Duodenal mucosa (tissue), 2 donors: Measurements from ENCODE around the gene RNF125.

Source experiments
- H3K27ac ChIP-seq: one replicate; pipeline ENCODE4 v1.7.0; 2013; ENCODE audit warnings: low read depth, low read length
- H3K27me3 ChIP-seq, 2 donors: one replicate each; pipeline ENCODE4 v1.7.0; 2013; ENCODE audit warnings: low read length in 2 of 2, control low read depth in 1 of 2; ENCODE audit not compliant: insufficient read depth in 2 of 2, control insufficient read depth in 1 of 2
- H3K36me3 ChIP-seq, 2 donors: one replicate each; pipeline ENCODE4 v1.7.0; 2013; ENCODE audit warnings: low read length in 2 of 2, control low read depth in 1 of 2; ENCODE audit not compliant: insufficient read depth in 2 of 2, control insufficient read depth in 1 of 2
- H3K4me1 ChIP-seq, 2 donors: one replicate each; pipeline ENCODE4 v1.7.0; 2013; ENCODE audit warnings: low read length in 2 of 2, control low read depth in 1 of 2; ENCODE audit not compliant: insufficient read depth in 2 of 2, control insufficient read depth in 1 of 2
- H3K4me3 ChIP-seq, 2 donors: one replicate each; pipeline ENCODE4 v1.7.0; 2013; ENCODE audit warnings: low read length in 2 of 2, low read depth in 1 of 2
- H3K9ac ChIP-seq, 2 donors: one replicate each; pipeline ENCODE4 v1.7.0; 2013; ENCODE audit warnings: low read length in 2 of 2, low read depth in 1 of 2
- H3K9me3 ChIP-seq, 2 donors: one replicate each; pipeline ENCODE4 v1.7.0; 2013; ENCODE audit warnings: low read length in 2 of 2, control low read depth in 1 of 2; ENCODE audit not compliant: control insufficient read depth in 1 of 2

The RNF125 gene

GRCh38 chr18:32018331-32019250 lies at the start of gene RNF125:
TSS of gene RNF125 (plus strand) at chr18:32018825. CDS start at chr18:32018864, 39 bp downstream.
- Histone ChIP-seq H3K4me1 (peaks cover 13 to 17% of the 10 kb centered on the region in 2 donors), H3K27me3 (no peaks in the 10 kb centered on the region), H3K4me3 (peak within 1 kb of the TSS; percentile 82 to 92), H3K9me3 (no peaks in the 10 kb centered on the region), H3K36me3 (no peaks in the 10 kb centered on the region), H3K27ac (peak within 1 kb of the TSS; percentile 95), H3K9ac (peak within 1 kb of the TSS; percentile 85 to 96)

- Histone ChIP-seq H3K4me1 (peaks cover 0 to 14% of the 10 kb centered on the region in 2 donors), H3K27ac (no peak overlapping the region), H3K4me3 (no peak overlapping the region), H3K36me3 (no peaks in the 10 kb centered on the region), H3K9ac (no peak overlapping the region), H3K9me3 (peaks cover 23 to 24% of the 10 kb centered on the region in 2 donors), H3K27me3 (no peaks in the 10 kb centered on the region)
Measured at GRCh38 chr18:31970617-31971016, 48.0 kb upstream of the RNF125 start.

- Histone ChIP-seq H3K9me3 (peaks cover 30 to 34% of the 10 kb centered on the region in 2 donors), H3K36me3 (no peaks in the 10 kb centered on the region), H3K9ac (no peak overlapping the region), H3K27ac (no peak overlapping the region), H3K4me1 (no peaks in the 10 kb centered on the region), H3K4me3 (no peak overlapping the region), H3K27me3 (no peaks in the 10 kb centered on the region)
Measured at GRCh38 chr18:31973929-31974546, 44.6 kb upstream of the RNF125 start.

- H3K36me3 ChIP-seq = no peaks in the 10 kb centered on the region
- peaks cover 0 to 7% of the 10 kb centered on the region in 2 donors for H3K4me1 ChIP-seq
- no peak overlapping the region for H3K4me3 ChIP-seq
- no peak overlapping the region for H3K27ac ChIP-seq
- no peak overlapping the region for H3K9ac ChIP-seq
- H3K27me3 ChIP-seq = no peaks in the 10 kb centered on the region
- H3K9me3 ChIP-seq = peaks cover 30 to 34% of the 10 kb centered on the region in 2 donors
Measured at GRCh38 chr18:31976242-31976641, 42.4 kb upstream of the RNF125 start.

GRCh38 chr18:31977270-31977872 lies 41.3 kb upstream of the RNF125 start:
- Histone ChIP-seq H3K4me1 (peaks cover 0 to 7% of the 10 kb centered on the region in 2 donors), H3K4me3 (no peak overlapping the region), H3K9ac (no peak overlapping the region), H3K9me3 (peaks cover 30 to 34% of the 10 kb centered on the region in 2 donors), H3K36me3 (no peaks in the 10 kb centered on the region), H3K27ac (no peak overlapping the region), H3K27me3 (no peaks in the 10 kb centered on the region)

- Histone ChIP-seq H3K27me3 (no peaks in the 10 kb centered on the region), H3K36me3 (no peaks in the 10 kb centered on the region), H3K9ac (no peak overlapping the region), H3K9me3 (peaks cover 23 to 30% of the 10 kb centered on the region in 2 donors), H3K4me3 (no peak overlapping the region), H3K27ac (no peak overlapping the region), H3K4me1 (peaks cover 12 to 17% of the 10 kb centered on the region in 2 donors)
Measured at GRCh38 chr18:31978616-31979015, 40.0 kb upstream of the RNF125 start.

GRCh38 chr18:31979714-31980113 lies 38.9 kb upstream of the RNF125 start:
- H3K36me3 ChIP-seq = no peaks in the 10 kb centered on the region
- H3K27me3 ChIP-seq = no peaks in the 10 kb centered on the region
- H3K4me1 ChIP-seq = peaks cover 14 to 19% of the 10 kb centered on the region in 2 donors
- no peak overlapping the region for H3K27ac ChIP-seq
- H3K4me3 ChIP-seq = no peak overlapping the region
- no peak overlapping the region for H3K9ac ChIP-seq
- H3K9me3 ChIP-seq = peaks cover 12 to 19% of the 10 kb centered on the region in 2 donors

- H3K9ac ChIP-seq = no peak overlapping the region
- no peaks in the 10 kb centered on the region for H3K27me3 ChIP-seq
- H3K27ac ChIP-seq = no peak overlapping the region
- H3K4me3 ChIP-seq = no peak overlapping the region
- peaks cover 14 to 19% of the 10 kb centered on the region in 2 donors for H3K4me1 ChIP-seq
- H3K9me3 ChIP-seq = peaks cover 7 to 8% of the 10 kb centered on the region in 2 donors
- H3K36me3 ChIP-seq = no peaks in the 10 kb centered on the region
Measured at GRCh38 chr18:31980863-31981262, 37.8 kb upstream of the RNF125 start.

GRCh38 chr18:31983020-31983419 lies 35.6 kb upstream of the RNF125 start:
- Histone ChIP-seq H3K4me1 (peaks cover 14 to 19% of the 10 kb centered on the region in 2 donors), H3K27ac (no peak overlapping the region), H3K4me3 (peak overlapping the region; percentile 24 to 33), H3K36me3 (no peaks in the 10 kb centered on the region), H3K27me3 (no peaks in the 10 kb centered on the region), H3K9me3 (peaks cover 6 to 8% of the 10 kb centered on the region in 2 donors), H3K9ac (no peak overlapping the region)

GRCh38 chr18:31983976-31984375 lies 34.6 kb upstream of the RNF125 start:
- no peak overlapping the region for H3K27ac ChIP-seq

More at GRCh38 chr18:31983976-31984375, 34.6 kb upstream of the RNF125 start:
- Histone ChIP-seq H3K4me1 (peaks cover 14 to 19% of the 10 kb centered on the region in 2 donors), H3K9ac (no peak overlapping the region), H3K36me3 (no peaks in the 10 kb centered on the region), H3K9me3 (peaks cover under 1 to 1% of the 10 kb centered on the region in 2 donors), H3K4me3 (peak overlapping the region in 1 of 2 donors; percentile 33), H3K27me3 (no peaks in the 10 kb centered on the region)
